SK-MEL-5 (cell line): Measurements from ENCODE around the gene CACNA1B. TPM values are rescaled to one million over a fixed set of nuclear protein-coding genes. Genes with fewer than 3 reads are reported as not detected.

ENCODE experiments used
- DNase-seq: peaks from one replicate; pipeline ENCODE4 v3.0.0-alpha.2; 2016; ENCODE audit warnings: low read depth, low spot score
- in situ Hi-C: cut with HindIII; loops from 2 replicates; pipeline ENCODE4 v1.10.0; 2016; ENCODE audit warnings: low sequenced_read_pairs, high pct_unique_total_duplicates, low pct_unique_long_range_greater_than_20kb
- total RNA-seq: library from RNA; depleted of rRNA; stranded (reverse); fragments of >200 nt; shearing (Covaris generic); gene quantifications from 2 replicates; pipeline ENCODE4 v1.2.3, GENCODE V29; 2014

The CACNA1B gene
- total RNA-seq, 1 experiment from 2014 or later: 0.11 TPM

- in situ Hi-C loops: no loop called here
- no peak for DNase-seq
Measured at GRCh38 chr9:137986268-137987099, 108.9 kb downstream of the CACNA1B start.

GRCh38 chr9:137987244-137988030, 109.9 kb downstream of the CACNA1B start:
- in situ Hi-C loops: no loop called here
- no peak for DNase-seq

- in situ Hi-C loops: no loop called here
- DNase-seq: no peak
Measured at GRCh38 chr9:137988051-137988450, 110.5 kb downstream of the CACNA1B start.

- DNase-seq: no peak
- in situ Hi-C loops: no loop called here
Measured at GRCh38 chr9:137988701-137989100, 111.1 kb downstream of the CACNA1B start.

- DNase-seq: no peak
- in situ Hi-C loops: no loop called here
Measured at GRCh38 chr9:137989156-137989555, 111.6 kb downstream of the CACNA1B start.

- in situ Hi-C loops: no loop called here
- DNase-seq: no peak
Measured at GRCh38 chr9:137989999-137990715, 112.6 kb downstream of the CACNA1B start.

GRCh38 chr9:138003485-138004190, 126.1 kb downstream of the CACNA1B start:
- in situ Hi-C loops: no loop called here
- no peak for DNase-seq

GRCh38 chr9:138006576-138007233, 129.1 kb downstream of the CACNA1B start:
- DNase-seq: no peak
- in situ Hi-C loops: no loop called here

- in situ Hi-C loops: no loop called here
- DNase-seq: no peak
Measured at GRCh38 chr9:138007566-138007917, 130.0 kb downstream of the CACNA1B start.

- no peak for DNase-seq
- in situ Hi-C loops: no loop called here
Measured at GRCh38 chr9:138007918-138008841, 130.6 kb downstream of the CACNA1B start.

- no peak for DNase-seq
- in situ Hi-C loops: no loop called here
Measured at GRCh38 chr9:138009016-138009802, 131.6 kb downstream of the CACNA1B start.

GRCh38 chr9:138009803-138010690, 132.5 kb downstream of the CACNA1B start:
- no peak for DNase-seq
- in situ Hi-C loops: no loop called here

- in situ Hi-C loops: no loop called here
- no peak for DNase-seq
Measured at GRCh38 chr9:138010861-138011260, 133.3 kb downstream of the CACNA1B start.

GRCh38 chr9:138011951-138012500, 134.4 kb downstream of the CACNA1B start:
- DNase-seq: no peak
- in situ Hi-C loops: no loop called here
